A673 (cell line): Measurements from ENCODE around the gene HMOX1. TPM values are rescaled to one million over a fixed set of nuclear protein-coding genes. Genes with fewer than 3 reads are reported as not detected.
"Not testable (repeated sequence)": the region's sequence is repeated elsewhere in the genome, so short reads cannot be mapped to it uniquely, and the experiment has no call there.

ENCODE experiments used
- BruUV-seq: library from RNA; stranded (reverse); fragments of 400-500 nt; replicated peaks from 2 replicates; lab custom pipeline; 2021; lab: Mats Ljungman, UMichigan
- CTCF ChIA-PET: fragments of 300-600 bp; sonication (Branson Sonifier 250); formaldehyde crosslinking; loops from one replicate; lab custom pipeline; 2022; ENCODE audit warnings: antibody characterized with exemption; lab: Charles Lee
- POLR2A ChIA-PET: fragments of 300-600 bp; sonication (Branson Sonifier 250); formaldehyde crosslinking; loops from one replicate; lab custom pipeline; 2022; ENCODE audit warnings: antibody characterized with exemption; ENCODE audit not compliant: low non-redundant PET; lab: Charles Lee
- DNase-seq: peaks from one replicate; pipeline ENCODE4 v3.0.0-alpha.2; 2015; ENCODE audit warnings: low spot score
- H3K27ac ChIP-seq: fragments of 200-600 bp; sonication (generic); 2 replicates; pipeline ENCODE4 v1.5.1; 2016; ENCODE audit warnings: mixed run types, low read depth, mild to moderate bottlenecking, mixed read lengths, antibody characterized with exemption, low read length; ENCODE audit not compliant: poor library complexity, severe bottlenecking
- H3K27me3 ChIP-seq: fragments of 200-600 bp; sonication (generic); replicated peaks from 2 replicates; pipeline ENCODE4 v1.6.1; 2017; ENCODE audit warnings: mixed run types, low read depth, mild to moderate bottlenecking, mixed read lengths, antibody characterized with exemption, low read length; ENCODE audit not compliant: insufficient read depth, poor library complexity
- H3K36me3 ChIP-seq: fragments of 200-600 bp; sonication (generic); 2 replicates; pipeline ENCODE4 v1.6.1; 2016; ENCODE audit warnings: mixed run types, mild to moderate bottlenecking, mixed read lengths, antibody characterized with exemption, low read length; ENCODE audit not compliant: insufficient read depth, poor library complexity, severe bottlenecking
- H3K4me1 ChIP-seq: fragments of 200-600 bp; sonication (generic); 2 replicates; pipeline ENCODE4 v1.6.1; 2017; ENCODE audit warnings: mixed run types, mild to moderate bottlenecking, mixed read lengths, antibody characterized with exemption, low read length; ENCODE audit not compliant: insufficient read depth, poor library complexity, severe bottlenecking
- H3K4me3 ChIP-seq: fragments of 200-600 bp; sonication (generic); 2 replicates; pipeline ENCODE4 v1.5.1; 2016; ENCODE audit warnings: low read depth, mixed run types, mild to moderate bottlenecking, mixed read lengths, low read length; ENCODE audit not compliant: poor library complexity, severe bottlenecking
- H3K9me3 ChIP-seq: fragments of 200-600 bp; sonication (generic); 2 replicates; pipeline ENCODE4 v1.6.1; 2016; ENCODE audit warnings: mixed run types, low read depth, mild to moderate bottlenecking, mixed read lengths, antibody characterized with exemption, low read length; ENCODE audit not compliant: poor library complexity, severe bottlenecking
- EZH2 ChIP-seq: fragments of 200-600 bp; sonication (generic); IDR thresholded peaks from 2 replicates; pipeline ENCODE4 v1.6.1; 2017; ENCODE audit warnings: borderline replicate concordance, low read depth, mild to moderate bottlenecking, mixed read lengths, antibody characterized with exemption, low read length; ENCODE audit not compliant: poor library complexity, severe bottlenecking
- intact Hi-C: fragments of 100-400 bp; cut with micrococcal nuclease; formaldehyde crosslinking; loops from one replicate; pipeline ENCODE4 v1.10.0; 2022; ENCODE audit not compliant: unreplicated experiment
- total RNA-seq: library from RNA; stranded (reverse); gene quantifications from 2 replicates; pipeline ENCODE4 v1.2.3, GENCODE V29; 2021
- TF ChIP-seq, protein P1 (sequence below): fragments of 300-800, 200-600 bp; sonication (generic); conservative IDR thresholded peaks from 2 replicates; pipeline ENCODE4 v1.5.1; 2017; ENCODE audit warnings: low read depth, mild to moderate bottlenecking, antibody characterized with exemption, low read length, moderate library complexity, mixed read lengths

Gene HMOX1
- total RNA-seq, 1 experiment from 2014 or later: 2.5 TPM

DNA sequence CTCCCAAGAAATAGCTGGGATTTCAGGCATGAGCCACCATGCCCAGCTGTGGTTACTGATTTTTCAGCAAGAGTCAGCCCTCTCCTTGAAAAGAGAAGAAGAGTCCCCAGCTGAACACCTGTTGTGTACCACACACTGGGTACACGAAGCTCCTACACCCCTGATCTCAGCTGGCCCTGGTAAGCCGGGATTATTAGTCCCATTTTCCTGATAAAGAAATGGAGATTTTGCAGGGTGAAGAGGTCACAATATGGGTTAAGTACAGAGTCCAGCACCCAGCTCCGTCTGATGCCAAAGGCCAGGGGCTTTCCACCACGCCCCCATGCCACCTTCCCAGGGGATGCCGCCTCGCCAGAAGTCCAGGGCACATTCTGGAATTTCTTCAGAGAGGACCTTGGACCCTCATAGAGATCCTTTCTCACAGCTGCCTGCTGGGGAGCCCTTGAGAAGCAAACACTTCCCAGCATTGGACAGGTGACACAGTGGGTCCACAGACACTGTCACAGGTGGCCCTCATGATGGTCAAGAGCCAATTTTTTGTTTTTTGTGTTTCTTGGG, 19.8 kb upstream of the HMOX1 start:
- intact Hi-C loops: no loop called here
- H3K27ac ChIP-seq: no peak overlapping the region
- no peak overlapping the region for H3K4me3 ChIP-seq
- H3K4me1 ChIP-seq: no peaks in the 10 kb centered on the region
- ChIA-PET POLR2A (no interaction called here), CTCF (no interaction called here)
- H3K36me3 ChIP-seq: no peaks in the 10 kb centered on the region
- TF ChIP-seq, protein P1, sequence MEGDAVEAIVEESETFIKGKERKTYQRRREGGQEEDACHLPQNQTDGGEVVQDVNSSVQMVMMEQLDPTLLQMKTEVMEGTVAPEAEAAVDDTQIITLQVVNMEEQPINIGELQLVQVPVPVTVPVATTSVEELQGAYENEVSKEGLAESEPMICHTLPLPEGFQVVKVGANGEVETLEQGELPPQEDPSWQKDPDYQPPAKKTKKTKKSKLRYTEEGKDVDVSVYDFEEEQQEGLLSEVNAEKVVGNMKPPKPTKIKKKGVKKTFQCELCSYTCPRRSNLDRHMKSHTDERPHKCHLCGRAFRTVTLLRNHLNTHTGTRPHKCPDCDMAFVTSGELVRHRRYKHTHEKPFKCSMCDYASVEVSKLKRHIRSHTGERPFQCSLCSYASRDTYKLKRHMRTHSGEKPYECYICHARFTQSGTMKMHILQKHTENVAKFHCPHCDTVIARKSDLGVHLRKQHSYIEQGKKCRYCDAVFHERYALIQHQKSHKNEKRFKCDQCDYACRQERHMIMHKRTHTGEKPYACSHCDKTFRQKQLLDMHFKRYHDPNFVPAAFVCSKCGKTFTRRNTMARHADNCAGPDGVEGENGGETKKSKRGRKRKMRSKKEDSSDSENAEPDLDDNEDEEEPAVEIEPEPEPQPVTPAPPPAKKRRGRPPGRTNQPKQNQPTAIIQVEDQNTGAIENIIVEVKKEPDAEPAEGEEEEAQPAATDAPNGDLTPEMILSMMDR: no peak
- no peak for TF ChIP-seq EZH2
- no peak for DNase-seq
- H3K9me3 ChIP-seq: no peaks in the 10 kb centered on the region
- BruUV-seq: no TSS peak
- no peaks in the 10 kb centered on the region for H3K27me3 ChIP-seq

DNA sequence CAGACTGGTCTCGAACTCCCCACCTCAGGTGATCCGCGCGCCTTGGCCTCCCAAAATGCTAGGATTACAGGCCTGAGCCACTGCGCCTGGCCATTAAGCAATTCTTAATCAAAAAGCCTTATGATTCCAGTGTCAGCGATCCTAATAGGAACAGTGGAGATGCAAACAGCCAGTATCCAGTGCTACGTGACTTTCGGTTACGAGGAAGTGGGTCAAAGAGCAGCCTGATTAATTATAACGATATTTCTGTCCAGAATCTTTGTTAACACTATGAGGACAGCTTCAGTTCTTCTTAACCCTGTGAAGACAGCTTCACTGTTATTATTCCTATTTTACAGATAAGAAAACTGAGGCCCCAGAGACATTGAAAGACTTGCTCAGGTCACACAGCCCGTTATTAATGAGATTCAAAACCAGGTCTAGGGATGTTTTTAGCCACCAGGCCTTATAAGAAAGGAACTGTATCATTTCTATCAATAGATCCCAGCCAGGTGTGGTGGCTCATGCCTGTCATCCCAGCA, 17.3 kb upstream of the HMOX1 start:
- Histone ChIP-seq H3K27ac (no peak overlapping the region), H3K27me3 (no peaks in the 10 kb centered on the region), H3K4me1 (no peaks in the 10 kb centered on the region), H3K4me3 (no peak overlapping the region), H3K36me3 (no peaks in the 10 kb centered on the region), H3K9me3 (no peaks in the 10 kb centered on the region)
- no peak for TF ChIP-seq EZH2
- TF ChIP-seq, protein P1: no peak
- no TSS peak for BruUV-seq
- intact Hi-C loops: no loop called here
- ChIA-PET POLR2A (no interaction called here), CTCF (no interaction called here)
- no peak for DNase-seq

DNA sequence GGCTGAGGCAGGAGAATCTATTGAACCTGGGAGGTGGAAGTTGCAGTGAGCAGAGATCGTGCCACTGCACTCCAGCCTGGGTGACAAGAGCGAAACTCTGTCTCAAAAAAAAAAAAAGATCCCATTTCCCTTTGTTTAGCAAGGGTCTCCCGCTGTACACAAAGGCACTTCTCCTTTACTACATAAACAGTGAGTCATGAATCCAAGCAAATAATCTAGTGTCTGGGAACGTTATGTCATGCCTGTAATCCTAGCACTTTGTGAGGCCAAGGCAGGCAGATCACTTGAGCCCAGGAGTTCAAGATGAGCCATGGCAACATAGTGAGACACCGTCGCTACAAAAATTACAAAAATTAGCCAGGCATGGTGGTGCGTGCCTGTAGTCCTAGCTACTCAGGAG, 16.7 kb upstream of the HMOX1 start:
- intact Hi-C loops, CTCF ChIA-PET, POLR2A ChIA-PET, H3K9me3 ChIP-seq, H3K4me3 ChIP-seq, H3K4me1 ChIP-seq, H3K27ac ChIP-seq, BruUV-seq, H3K36me3 ChIP-seq, H3K27me3 ChIP-seq: not testable (repeated sequence)
- peak; percentile 46 for DNase-seq

DNA sequence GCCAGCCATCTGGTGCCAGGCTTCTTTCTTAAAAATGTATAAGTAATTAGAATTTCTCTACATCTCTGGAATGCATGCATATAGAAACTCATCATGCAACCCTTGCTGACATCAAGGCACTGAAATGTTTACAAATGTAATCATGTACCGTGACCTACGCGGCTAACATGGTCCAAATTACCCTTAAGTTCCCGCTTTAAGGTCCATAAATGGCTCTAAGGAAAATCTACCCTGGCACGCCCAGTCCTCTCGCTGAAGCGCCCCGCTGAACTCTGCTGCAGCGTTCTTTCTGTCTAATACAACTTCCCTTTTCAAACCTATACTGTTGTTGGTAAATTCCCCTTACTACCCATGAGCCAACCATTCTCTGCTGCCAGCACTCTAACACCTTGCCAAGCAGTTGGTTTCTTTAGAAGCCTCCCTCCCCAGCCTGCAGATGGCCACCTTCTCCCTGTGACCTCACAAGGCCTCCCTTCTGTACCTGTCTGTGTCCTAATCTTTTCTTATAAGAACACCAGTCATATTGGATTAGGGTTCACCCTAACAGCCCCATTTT, 13.5 kb upstream of the HMOX1 start:
- Histone ChIP-seq H3K9me3 (no peaks in the 10 kb centered on the region), H3K36me3 (no peaks in the 10 kb centered on the region), H3K4me1 (peaks cover 13% of the 10 kb centered on the region), H3K27me3 (no peaks in the 10 kb centered on the region), H3K4me3 (no peak overlapping the region), H3K27ac (no peak overlapping the region)
- TF ChIP-seq EZH2: no peak
- TF ChIP-seq, protein P1: no peak
- DNase-seq: no peak
- CTCF ChIA-PET: no interaction called here
- POLR2A ChIA-PET: no interaction called here
- BruUV-seq: no TSS peak
- intact Hi-C loops: no loop called here
